NCI-H2107 (cell line): Measurements from ENCODE around the gene KLK3.

Experiments used
- DNase-seq: peaks from one replicate; lab custom pipeline; 2025; lab: John Stamatoyannopoulos, UW

KLK3 gene

DNA sequence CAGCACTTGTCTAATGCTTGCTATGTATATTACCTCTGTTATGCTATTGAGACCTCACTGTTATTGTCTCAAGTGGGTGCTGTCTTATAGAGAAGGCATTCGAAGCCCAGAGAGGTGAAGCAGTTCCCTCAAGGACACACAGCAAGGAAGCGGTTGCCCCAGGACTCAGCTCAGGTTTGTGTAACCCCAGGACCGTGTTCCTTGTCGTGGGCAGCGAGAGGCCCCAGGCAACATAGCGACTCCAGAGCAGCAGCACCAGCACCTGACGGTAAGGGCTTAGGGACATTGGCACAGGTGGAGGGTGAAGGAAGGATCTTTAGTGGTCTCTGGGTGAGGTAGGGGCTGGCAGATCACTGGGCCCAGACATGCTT lies 23.7 kb upstream of the KLK3 start:
- DNase-seq: no peak

DNA sequence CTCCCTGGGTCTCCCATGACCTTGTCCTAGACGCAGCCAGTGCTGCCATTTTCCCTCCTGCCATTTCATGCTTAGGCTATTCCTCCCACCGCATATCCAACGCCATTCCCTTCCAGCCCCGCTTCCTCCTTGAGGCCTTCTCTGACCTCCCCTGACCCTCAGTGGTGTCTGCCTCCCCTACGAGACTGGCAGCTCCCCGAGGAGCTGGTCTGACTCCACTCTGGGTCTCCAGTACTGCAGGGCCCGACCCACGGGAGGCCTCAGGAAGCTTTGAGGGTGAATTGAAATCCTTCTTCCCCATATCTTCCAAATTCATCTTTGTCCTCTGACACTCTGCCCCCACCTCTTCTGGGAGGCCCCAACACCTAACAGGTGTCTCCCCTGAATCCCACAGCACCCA lies 22.0 kb upstream of the KLK3 start:
- DNase-seq: no peak

DNA sequence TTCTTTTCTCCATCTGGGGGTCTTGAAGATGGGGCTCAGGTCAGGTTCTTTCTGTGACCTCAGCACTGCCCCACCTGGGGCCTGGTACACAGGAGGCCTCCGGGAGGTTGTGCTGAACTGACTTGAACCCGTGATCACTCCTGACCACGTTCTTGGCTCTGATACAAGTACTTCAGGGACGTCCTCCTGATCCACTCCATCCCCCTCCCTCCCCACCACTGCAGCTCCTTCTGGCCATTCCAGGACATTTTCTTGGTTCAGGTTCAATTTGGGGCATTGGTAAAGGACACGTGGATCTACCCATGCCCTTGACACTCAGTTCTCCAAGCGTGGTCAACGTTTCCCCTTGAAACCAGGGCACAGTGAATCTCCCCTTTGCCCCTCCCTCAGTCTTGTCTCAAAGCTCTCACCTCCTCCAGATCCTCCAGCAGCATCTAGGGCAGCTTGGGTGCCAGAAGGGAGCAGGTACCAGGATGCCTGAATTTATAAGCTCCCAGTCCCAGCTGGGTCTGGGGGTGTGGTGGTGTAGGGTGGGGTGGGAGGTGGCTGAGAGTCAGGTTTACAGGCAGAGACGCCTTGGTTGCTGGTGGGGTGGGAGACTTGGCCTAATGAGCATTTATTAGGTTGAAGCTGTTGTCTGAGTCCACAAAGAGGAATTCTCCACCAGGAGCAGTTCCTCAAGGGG lies 21.5 kb upstream of the KLK3 start, which contains the start of gene KLK15:
TSS of gene KLK15 (minus strand) at position 458 of the 685 bp plus-strand sequence. CDS start 2,082 bp downstream, outside the sequence.
- no peak for DNase-seq

DNA sequence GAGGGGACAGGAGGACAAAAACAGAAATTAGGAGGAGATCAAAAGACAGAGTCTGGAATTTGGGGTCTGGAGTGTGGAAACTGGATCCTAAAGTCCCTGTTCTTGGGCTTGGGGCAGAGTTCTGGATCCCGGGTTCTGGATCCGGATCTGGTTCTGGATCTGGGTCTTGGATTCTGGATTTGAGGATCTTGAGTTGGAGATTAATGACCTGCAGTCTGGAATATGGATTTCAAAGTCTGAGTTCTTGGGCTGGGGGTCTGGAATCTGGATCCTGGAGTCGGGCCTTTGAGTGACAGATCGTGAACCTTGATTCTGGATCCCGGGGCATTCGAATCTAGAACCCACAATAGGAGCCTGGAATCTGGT lies 20.9 kb upstream of the KLK3 start:
- no peak for DNase-seq

DNA sequence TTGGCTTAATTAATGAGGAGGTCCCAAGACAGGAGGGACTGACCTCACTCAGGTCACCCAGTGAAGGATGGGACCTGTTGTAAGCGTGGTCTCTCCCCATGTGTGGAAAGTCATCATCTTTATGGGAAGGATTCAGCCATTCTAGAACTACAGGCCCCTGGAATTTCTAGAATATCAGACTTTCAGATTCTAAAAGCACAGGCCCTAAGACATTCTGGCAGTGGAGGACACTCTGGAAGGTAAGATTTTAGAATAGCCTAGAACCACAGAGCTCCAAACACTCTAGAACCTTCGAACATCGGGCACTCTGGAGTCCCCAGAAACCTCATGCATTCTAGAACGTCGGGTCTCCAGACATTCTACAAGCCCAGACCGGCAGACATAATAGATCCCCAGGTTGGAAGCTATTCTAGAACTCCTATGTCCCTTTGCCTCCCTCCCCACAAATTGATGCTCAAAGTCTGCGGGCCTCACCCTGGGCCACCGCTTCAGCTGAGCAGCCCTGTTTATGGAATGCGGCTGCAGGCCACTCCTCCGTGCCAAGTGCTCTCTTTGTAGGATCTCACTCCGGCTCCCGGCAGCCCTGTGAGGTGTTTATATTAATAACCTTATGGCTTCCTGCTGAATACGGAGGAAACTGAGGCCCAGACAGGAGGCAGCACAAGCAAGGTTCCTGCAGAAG lies 19.5 kb upstream of the KLK3 start:
- no peak for DNase-seq

DNA sequence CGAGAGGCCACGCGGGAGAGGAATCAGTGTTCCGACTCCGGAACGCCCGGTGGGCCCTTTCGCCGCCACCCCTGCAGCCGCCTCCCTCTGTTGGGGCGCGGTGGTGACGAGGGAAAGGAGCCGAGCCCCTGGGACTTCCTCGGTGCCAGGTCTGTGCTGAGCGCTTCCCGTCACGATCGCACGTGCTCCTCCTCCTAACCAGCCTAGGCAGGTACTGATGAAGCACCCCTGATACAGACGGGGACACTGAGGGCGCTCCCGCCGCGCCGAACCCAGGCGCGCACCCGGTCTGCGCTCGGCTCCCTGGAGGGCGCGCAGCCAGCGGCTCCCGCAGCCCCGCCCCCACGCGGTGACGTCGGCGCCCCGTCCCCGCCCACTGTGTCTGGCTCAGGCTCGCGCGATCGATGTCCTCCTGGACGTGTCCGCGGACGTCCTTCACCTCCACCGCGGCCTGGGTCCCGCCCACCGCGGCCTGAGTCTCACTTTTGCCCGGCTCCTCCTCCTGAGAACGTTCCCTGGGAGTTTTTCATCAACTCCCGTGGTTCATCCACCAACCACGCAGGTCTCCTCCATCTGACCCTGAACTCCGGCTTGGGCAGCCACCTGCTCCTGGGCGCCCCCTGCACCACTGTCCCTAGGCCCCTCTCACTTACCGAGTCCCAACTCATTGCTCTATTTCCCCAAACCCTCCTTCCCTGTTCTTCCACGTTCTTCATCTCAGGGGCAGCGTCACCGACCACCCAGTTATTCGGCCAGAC lies 18.8 kb upstream of the KLK3 start:
- no peak for DNase-seq

DNA sequence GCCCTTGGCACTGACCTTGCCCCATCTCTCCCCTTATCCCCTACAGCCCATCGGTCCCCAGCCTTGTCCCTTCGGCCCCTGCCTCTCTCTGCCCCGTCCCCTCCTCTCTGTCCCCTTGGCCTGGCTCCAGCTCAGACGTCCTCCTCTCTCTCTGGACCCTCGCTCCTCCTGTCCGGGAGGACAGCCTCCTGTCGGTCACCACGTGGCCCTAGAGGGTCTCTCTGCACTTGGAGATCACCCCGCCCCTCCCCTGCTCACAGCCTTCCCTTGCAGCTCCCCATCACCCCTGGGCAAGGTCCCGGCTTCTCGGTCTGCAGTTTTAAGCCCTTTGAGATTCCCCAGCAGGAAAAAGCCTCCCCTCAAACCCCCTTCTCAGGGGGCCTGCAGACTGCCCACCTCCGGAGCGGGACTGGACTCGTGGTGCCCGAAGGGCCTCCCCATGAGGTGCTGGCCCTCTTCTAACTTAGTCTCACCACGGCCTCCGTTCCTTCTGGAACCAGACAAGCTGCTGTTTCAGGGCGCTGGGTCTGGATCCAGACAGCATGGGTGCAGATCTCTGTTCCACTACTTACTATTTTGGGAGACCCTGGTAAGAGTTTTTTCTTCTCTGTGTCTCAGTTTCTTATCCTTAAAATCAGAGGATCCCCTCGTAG lies 18.0 kb upstream of the KLK3 start:
- no peak for DNase-seq

DNA sequence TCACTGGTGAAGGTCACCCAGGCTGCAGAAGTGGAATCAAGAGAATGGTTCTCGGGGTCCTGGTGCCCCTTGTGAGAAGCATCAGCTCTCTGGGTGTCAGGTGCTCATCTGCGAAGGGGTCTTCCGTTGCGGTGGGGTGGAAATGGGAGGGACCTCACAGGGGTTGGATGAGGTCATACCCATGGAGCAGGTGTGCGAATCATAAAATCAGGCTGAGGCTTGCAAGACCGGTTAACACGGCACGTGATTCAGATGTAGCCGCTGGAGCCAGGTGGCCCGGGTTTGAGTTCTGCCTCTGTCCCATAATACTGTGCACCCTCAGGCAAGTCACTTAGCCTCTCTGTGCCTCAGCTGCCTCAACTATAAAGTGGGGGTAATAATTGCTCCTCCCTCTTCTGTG lies 17.4 kb upstream of the KLK3 start:
- DNase-seq: no peak

DNA sequence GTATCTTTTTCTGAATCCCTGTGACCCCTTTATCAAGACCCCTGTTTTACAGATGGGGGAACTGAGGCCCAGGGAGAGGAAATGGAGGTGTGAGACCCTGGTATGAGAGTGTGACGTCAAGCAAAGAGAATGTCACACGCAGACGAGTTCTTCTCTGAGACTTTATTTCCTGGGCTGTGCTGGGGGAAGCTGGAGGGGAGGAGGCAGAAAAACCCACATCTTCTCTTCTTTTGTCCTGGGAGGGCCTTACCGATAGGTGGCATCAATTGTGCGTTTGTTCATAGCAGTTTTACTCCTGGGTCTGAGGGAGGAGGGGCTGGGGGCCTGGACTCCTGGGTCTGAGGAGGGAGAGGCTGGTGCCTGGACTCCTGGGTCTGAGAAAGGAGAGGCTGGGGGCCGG lies 16.5 kb upstream of the KLK3 start:
- no peak for DNase-seq

DNA sequence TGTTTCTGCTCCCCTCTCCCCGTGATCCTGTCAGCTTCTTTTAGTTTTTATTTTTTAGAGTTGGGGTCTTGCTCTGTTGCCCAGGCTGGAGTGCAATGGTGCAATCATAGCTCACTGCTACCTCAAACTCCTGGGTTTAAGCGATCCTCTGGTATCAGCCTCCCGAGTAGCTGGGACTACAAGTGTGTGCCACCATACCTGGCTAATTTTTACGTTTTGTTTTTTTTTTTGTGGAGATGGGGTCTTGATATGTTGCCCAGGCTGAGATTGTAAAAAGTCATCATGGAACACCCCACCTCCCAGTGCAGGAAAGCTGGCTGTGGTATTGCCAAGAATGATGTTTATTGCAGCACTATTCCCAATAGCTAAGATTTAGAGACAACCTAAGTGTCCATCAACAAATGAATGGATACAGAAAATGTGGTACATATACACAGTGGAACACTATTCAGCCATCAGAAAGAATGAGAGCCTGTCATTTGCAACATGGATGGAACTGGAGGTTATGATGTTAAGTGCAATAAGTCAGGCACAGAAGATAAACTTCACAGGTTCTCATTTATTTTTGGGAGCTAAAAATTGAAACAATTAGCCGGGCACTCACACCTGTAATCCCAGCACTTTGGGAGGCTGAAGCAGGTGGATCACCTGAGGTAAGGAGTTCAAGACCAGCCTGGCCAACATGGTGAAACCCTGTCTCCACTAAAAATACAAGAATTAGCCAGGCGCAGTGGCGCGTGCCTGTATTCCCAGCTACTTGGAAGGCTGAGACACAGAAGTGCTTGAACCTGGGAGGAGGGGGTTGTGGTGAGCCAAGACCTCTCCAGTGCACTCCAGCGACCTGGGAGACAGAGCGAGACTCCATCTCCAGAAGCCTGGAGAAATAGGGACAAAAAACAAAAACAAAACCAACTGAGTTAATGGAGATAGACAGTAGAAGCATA lies 14.7 kb upstream of the KLK3 start:
- no peak for DNase-seq

DNA sequence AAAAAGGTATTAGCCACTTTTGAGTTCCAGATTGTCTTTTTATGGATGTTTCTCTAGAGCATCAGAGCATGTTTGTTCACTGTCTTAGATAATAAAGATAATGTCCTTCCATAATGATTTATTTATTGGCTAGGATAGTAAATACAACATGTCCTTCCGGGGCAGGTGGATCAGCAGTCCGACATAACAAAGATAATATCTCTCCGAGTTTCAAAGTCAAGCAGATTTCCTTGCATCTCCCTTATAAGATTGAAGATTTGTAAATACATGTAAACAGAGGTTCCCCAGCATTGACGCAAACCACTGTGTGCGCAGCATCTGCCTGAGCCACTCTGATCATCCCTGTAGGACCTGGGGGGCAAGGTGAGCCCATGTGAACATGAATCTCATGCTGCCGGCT lies 12.6 kb upstream of the KLK3 start:
- no peak for DNase-seq

DNA sequence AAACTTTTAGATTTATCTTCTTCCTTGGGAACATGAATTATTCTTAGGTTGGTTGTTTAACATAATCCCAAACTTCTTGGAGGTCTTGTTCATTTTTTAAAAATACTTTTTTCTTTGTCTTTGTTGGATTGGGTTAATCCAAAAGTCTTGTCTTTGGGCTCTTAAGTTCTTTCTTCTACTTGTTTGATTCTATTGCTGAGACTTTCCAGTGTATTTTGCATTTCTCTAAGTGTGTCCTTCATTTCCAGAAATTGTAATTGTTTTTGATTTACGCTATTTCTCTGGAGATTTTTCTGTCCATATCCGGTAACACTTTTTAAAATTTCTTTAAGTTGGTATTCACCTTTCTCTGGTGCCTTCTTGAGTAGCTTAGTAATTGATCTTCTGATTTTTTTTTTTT lies 11.5 kb upstream of the KLK3 start:
- no peak for DNase-seq

DNA sequence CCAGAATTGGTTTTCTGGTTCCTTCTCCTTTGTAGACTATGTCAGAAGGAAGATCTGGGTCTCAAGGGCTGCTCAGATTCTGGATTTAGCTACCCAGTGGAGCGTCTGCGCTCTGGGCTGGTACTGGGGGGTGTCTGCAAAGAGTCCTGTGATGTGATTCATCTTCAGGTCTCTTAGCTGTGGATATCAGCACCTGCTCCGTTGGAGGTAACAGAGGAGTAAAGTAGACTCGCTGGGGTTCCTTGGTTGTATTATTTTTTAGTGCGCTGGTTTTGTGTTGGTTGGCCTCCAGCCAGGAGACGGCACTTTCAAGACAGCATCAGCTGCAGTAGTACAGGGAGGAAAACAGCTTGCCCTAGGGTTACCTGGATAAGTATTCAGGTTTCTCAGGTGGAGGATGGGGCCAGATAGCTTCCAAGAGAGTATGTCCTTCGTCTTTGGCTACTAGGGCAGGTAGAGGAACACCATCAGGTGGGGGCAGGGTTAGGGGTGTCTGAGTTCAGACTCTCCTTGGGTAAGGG lies 11.0 kb upstream of the KLK3 start:
- DNase-seq: no peak

DNA sequence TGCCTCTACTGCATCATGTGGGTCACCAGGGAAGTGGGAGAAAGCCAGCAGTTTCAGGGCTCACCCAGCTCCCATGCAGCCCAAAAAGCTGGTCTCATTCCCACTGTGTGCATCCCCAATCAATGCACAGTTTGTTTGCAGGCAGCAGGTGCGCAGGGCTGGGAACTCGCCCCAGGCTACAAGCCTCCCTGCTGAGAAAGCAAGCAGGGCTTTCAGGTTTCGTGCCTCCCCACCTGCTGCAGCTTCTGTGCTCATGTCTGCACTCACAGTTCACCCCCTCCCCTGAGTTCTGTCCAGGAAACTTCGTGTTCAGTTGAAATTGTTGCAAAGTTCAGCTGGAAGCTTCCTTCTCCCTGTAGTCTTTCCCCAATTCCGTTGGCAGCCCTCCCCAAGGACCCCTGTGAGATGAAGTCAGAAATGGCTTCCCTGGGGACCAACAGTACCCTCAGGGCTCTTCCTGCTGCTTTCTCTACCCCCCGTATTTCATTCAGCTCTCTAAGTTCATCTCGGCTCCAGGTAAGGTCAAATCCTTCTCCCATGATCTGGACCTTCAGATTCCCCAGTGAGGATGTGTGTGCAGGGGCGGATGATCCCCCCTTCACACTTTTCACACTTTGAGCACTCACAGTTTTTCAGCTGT lies 10.3 kb upstream of the KLK3 start:
- no peak for DNase-seq

DNA sequence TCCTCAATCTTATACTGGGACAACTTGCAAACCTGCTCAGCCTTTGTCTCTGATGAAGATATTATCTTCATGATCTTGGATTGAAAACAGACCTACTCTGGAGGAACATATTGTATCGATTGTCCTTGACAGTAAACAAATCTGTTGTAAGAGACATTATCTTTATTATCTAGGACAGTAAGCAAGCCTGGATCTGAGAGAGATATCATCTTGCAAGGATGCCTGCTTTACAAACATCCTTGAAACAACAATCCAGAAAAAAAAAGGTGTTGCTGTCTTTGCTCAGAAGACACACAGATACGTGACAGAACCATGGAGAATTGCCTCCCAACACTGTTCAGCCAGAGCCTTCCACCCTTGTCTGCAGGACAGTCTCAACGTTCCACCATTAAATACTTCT lies 4.0 kb upstream of the KLK3 start:
- DNase-seq: no peak

DNA sequence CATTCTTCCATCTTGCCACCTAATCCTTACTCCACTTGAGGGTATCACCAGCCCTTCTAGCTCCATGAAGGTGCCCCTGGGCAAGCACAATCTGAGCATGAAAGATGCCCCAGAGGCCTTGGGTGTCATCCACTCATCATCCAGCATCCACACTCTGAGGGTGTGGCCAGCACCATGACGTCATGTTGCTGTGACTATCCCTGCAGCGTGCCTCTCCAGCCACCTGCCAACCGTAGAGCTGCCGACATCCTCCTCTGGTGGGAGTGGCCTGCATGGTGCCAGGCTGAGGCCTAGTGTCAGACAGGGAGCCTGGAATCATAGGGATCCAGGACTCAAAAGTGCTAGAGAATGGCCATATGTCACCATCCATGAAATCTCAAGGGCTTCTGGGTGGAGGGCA lies 3.1 kb upstream of the KLK3 start:
- no peak for DNase-seq

DNA sequence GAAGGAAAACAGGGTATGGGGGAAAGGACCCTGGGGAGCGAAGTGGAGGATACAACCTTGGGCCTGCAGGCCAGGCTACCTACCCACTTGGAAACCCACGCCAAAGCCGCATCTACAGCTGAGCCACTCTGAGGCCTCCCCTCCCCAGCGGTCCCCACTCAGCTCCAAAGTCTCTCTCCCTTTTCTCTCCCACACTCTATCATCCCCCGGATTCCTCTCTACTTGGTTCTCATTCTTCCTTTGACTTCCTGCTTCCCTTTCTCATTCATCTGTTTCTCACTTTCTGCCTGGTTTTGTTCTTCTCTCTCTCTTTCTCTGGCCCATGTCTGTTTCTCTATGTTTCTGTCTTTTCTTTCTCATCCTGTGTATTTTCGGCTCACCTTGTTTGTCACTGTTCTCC lies 2.7 kb downstream of the KLK3 start:
- no peak for DNase-seq

DNA sequence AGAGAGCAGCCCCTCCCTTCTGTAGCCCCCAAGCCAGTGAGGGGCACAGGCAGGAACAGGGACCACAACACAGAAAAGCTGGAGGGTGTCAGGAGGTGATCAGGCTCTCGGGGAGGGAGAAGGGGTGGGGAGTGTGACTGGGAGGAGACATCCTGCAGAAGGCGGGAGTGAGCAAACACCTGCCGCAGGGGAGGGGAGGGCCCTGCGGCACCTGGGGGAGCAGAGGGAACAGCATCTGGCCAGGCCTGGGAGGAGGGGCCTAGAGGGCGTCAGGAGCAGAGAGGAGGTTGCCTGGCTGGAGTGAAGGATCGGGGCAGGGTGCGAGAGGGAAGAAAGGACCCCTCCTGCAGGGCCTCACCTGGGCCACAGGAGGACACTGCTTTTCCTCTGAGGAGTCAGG lies 4.2 kb downstream of the KLK3 start:
- peak; percentile 31 for DNase-seq

DNA sequence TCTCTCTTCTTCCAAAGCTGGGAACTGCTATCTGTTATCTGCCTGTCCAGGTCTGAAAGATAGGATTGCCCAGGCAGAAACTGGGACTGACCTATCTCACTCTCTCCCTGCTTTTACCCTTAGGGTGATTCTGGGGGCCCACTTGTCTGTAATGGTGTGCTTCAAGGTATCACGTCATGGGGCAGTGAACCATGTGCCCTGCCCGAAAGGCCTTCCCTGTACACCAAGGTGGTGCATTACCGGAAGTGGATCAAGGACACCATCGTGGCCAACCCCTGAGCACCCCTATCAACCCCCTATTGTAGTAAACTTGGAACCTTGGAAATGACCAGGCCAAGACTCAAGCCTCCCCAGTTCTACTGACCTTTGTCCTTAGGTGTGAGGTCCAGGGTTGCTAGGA lies 5.1 kb downstream of the KLK3 start:
- no peak for DNase-seq

DNA sequence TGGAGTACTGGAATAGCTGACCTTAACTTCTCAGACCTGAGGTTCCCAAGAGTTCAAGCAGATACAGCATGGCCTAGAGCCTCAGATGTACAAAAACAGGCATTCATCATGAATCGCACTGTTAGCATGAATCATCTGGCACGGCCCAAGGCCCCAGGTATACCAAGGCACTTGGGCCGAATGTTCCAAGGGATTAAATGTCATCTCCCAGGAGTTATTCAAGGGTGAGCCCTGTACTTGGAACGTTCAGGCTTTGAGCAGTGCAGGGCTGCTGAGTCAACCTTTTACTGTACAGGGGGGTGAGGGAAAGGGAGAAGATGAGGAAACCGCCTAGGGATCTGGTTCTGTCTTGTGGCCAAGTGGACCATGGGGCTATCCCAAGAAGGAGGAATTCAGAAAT lies 6.3 kb downstream of the KLK3 start:
- DNase-seq: no peak
